Activated CD8-positive, alpha-beta memory T cell treated with anti-CD3 and anti-CD28 coated beads, Interleukin-2, amount 50 U/mL, for 4 hours (primary cell): ENCODE data around the gene ADGRV1.
"Not testable (repeated sequence)": the region's sequence is repeated elsewhere in the genome, so short reads cannot be mapped to it uniquely, and the experiment has no call there.

Source experiments
- DNase-seq: peaks from one replicate; pipeline ENCODE4 v3.0.0-alpha.2; 2020

Gene ADGRV1

GRCh38 chr5:90830058-90830457, 271.5 kb downstream of the ADGRV1 start:
- DNase-seq, result no peak

- no peak for DNase-seq
Observed at GRCh38 chr5:90833753-90834152, 275.2 kb downstream of the ADGRV1 start.

GRCh38 chr5:90834711-90835110, 276.1 kb downstream of the ADGRV1 start:
- no peak for DNase-seq

- no peak for DNase-seq
Observed at GRCh38 chr5:90843443-90843842, 284.8 kb downstream of the ADGRV1 start.

- no peak for DNase-seq
Observed at GRCh38 chr5:90844931-90845330, 286.3 kb downstream of the ADGRV1 start.

- no peak for DNase-seq
Observed at GRCh38 chr5:90845723-90846554, 287.3 kb downstream of the ADGRV1 start.

- not testable (repeated sequence) for DNase-seq
Observed at GRCh38 chr5:90847606-90848005, 289.0 kb downstream of the ADGRV1 start.

- no peak for DNase-seq
Observed at GRCh38 chr5:90849939-90850338, 291.3 kb downstream of the ADGRV1 start.

- DNase-seq, result no peak
Observed at GRCh38 chr5:90852531-90852930, 293.9 kb downstream of the ADGRV1 start.

GRCh38 chr5:90853750-90854149, 295.2 kb downstream of the ADGRV1 start:
- no peak for DNase-seq

- no peak for DNase-seq
Observed at GRCh38 chr5:90854169-90854568, 295.6 kb downstream of the ADGRV1 start.

- no peak for DNase-seq
Observed at GRCh38 chr5:90855296-90856010, 296.9 kb downstream of the ADGRV1 start.

- DNase-seq, result no peak
Observed at GRCh38 chr5:90861843-90862586, 303.4 kb downstream of the ADGRV1 start.

GRCh38 chr5:90865180-90865579, 306.6 kb downstream of the ADGRV1 start:
- no peak for DNase-seq

GRCh38 chr5:90866333-90866732, 307.7 kb downstream of the ADGRV1 start:
- no peak for DNase-seq

GRCh38 chr5:90866915-90867731, 308.5 kb downstream of the ADGRV1 start:
- DNase-seq, result no peak

- DNase-seq, result no peak
Observed at GRCh38 chr5:90868799-90869198, 310.2 kb downstream of the ADGRV1 start.

GRCh38 chr5:90871391-90871991, 312.9 kb downstream of the ADGRV1 start:
- no peak for DNase-seq

- DNase-seq, result no peak
Observed at GRCh38 chr5:90873033-90873517, 314.5 kb downstream of the ADGRV1 start.

- DNase-seq, result no peak
Observed at GRCh38 chr5:90874066-90874465, 315.5 kb downstream of the ADGRV1 start.

- no peak for DNase-seq
Observed at GRCh38 chr5:90875456-90875855, 316.9 kb downstream of the ADGRV1 start.

- DNase-seq, result no peak
Observed at GRCh38 chr5:90876366-90876765, 317.8 kb downstream of the ADGRV1 start.
